GM10266 (cell line): Measurements from ENCODE around the gene GOLGA6D.
A peak's percentile ranks its signal among the peaks of the same experiment; 100 is the strongest.
"Not testable (repeated sequence)": the region's sequence is repeated elsewhere in the genome, so short reads cannot be mapped to it uniquely, and the experiment has no call there.

ENCODE experiments used
- DNase-seq: peaks from one replicate; pipeline ENCODE4 v3.0.0; 2012; ENCODE audit errors: extremely low spot score
- CTCF ChIP-seq: IDR thresholded peaks from 2 replicates; pipeline ENCODE4 v1.5.1; 2012; ENCODE audit warnings: mild to moderate bottlenecking, low read depth; ENCODE audit not compliant: control insufficient read depth, insufficient read depth; ENCODE audit errors: missing control alignments

The GOLGA6D gene

GRCh38 chr15:75329571-75329970 lies 46.9 kb downstream of the GOLGA6D start:
- no peak for TF ChIP-seq CTCF
- DNase-seq = no peak

GRCh38 chr15:75332093-75332492 lies 49.5 kb downstream of the GOLGA6D start:
- not testable (repeated sequence) for DNase-seq

DNA sequence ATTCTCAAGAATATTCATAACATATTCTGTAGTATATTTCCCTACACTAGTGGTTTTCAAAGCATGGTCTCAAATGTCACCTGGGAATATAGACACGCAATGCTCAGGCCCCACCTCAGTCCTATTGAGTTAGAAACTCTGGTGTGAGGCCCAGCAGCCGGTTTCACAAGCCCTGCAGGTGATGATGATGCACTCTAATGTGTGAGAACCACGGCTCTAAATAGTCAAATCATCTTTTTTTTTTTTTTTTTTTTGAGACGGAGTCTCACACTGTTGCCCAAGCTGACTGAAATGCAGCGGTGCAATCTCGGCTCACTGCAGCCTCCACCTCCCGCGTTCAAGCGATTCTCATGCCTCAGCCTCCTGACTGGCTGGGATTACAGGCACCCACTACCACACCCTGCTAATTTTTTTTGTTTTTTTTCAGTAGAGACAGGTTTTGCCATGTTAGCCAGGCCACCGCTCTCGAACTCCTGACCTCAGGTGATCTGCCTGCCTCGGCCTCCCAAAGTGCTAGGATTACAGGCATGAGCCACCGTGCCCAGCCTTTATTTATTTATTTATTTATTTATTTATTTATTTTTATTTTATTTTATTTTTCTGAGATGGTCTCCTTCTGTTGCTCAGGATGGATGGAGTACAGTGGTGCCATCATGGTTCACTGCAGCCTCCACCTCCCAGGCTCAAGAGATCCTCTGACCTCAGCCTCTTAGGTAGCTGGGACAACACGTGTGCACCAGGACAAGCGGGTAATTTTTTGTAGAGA lies 51.2 kb downstream of the GOLGA6D start:
- DNase-seq = not testable (repeated sequence)

- DNase-seq = no peak
- TF ChIP-seq CTCF = no peak
These were observed 52.7 kb downstream of the GOLGA6D start for GRCh38 chr15:75335313-75335704.

- TF ChIP-seq CTCF = no peak
- DNase-seq = peak; percentile 64
These were observed 53.2 kb downstream of the GOLGA6D start, which contains the start of gene COMMD4 for GRCh38 chr15:75335705-75336355. COMMD4 (plus strand) TSS chr15:75336063; CDS start chr15:75336090, 27 bp downstream.

DNA sequence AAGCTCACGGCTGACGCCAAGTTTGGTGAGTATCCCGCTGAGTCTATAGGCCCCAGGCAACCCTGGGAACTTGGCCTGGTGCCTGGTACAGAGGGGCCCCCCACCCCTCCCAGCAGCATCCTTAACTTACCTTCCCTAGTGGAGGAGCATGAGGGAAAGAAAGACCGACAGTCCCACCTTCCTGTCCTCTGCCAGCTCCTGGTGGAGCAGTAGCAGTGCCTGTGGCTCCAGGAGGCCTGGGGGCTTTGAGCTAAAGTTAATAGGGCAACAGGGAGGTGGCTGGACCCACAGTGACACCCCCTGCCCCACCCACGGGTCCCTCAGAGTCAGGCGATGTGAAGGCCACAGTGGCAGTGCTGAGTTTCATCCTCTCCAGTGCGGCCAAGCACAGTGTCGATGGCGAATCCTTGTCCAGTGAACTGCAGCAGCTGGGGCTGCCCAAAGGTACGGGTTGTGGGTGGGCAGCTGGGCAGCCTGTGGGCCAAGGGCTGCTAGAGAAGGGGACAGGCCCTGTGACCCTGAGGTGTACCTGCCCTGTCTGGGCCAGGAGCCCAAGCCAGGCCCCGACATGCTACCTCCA lies 56.1 kb downstream of the GOLGA6D start:
- no peak for TF ChIP-seq CTCF
- no peak for DNase-seq

DNA sequence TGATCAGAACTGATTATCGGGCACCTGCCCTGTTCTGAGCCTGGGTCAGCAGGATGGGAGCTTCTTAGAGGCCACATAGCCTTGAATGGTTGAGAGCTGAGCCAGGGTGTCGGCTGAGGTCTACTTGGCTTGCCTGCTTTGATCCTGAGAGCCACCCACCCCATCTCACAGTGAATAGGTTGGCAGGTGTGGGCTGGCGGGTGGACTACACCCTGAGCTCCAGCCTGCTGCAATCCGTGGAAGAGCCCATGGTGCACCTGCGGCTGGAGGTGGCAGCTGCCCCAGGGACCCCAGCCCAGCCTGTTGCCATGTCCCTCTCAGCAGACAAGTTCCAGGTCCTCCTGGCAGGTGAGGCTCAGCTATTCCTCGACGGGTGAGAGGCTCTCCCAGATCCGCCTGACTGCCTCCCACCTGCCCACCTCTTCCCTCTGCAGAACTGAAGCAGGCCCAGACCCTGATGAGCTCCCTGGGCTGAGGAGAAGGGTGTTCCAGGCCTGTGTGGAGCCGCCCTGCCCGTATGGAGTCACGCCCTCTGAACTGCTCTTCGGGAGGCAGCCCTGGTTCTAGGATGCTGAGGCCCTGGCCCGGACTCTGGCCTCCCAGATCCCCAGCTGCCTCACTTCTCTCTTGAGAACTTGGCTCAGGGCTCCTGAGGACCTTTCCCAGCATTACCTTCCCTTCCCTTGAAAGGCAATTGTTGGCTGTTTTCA lies 57.1 kb downstream of the GOLGA6D start:
- DNase-seq = no peak
- TF ChIP-seq CTCF = no peak

- no peak for TF ChIP-seq CTCF
- no peak for DNase-seq
These were observed 59.6 kb downstream of the GOLGA6D start for GRCh38 chr15:75342221-75342620.

GRCh38 chr15:75343953-75344352 lies 61.3 kb downstream of the GOLGA6D start:
- not testable (repeated sequence) for DNase-seq
